Testis (tissue), 3 donors: ENCODE results near the gene PTGES3L. TPM values are rescaled to one million over a fixed set of nuclear protein-coding genes. Genes with fewer than 3 reads are reported as not detected.
A peak's percentile ranks its signal among the peaks of the same experiment; 100 is the strongest.

Experiments used
- DNase-seq: peaks from one replicate; pipeline ENCODE4 v3.0.0-alpha.2; 2019
- H3K27ac ChIP-seq, 2 donors: fragments of 200-600 bp; sonication (generic); one replicate each; pipeline ENCODE4 v1.5.1; 2019
- H3K27me3 ChIP-seq: fragments of 200-600 bp; sonication (generic); one replicate; pipeline ENCODE4 v1.5.1; 2019
- H3K36me3 ChIP-seq: fragments of 200-600 bp; sonication (generic); one replicate; pipeline ENCODE4 v1.5.1; 2017; ENCODE audit warnings: low read depth; ENCODE audit errors: missing control alignments
- H3K4me1 ChIP-seq: fragments of 200-600 bp; sonication (generic); one replicate; pipeline ENCODE4 v1.5.1; 2019
- H3K4me3 ChIP-seq, 2 donors: fragments of 200-600 bp; sonication (generic); one replicate each; pipeline ENCODE4 v1.5.1; 2017 to 2019
- H3K9me3 ChIP-seq: fragments of 200-600 bp; sonication (generic); one replicate; pipeline ENCODE4 v1.5.1; 2017
- POLR2A ChIP-seq: fragments of 450-650 bp; IDR thresholded peaks from one replicate; pipeline ENCODE4 v1.6.1; 2017; ENCODE audit warnings: antibody characterized with exemption, mild to moderate bottlenecking, moderate library complexity
- WGBS, 2 donors: methylation state at CpG; one replicate each; pipeline ENCODE4 v1.1.5; 2018; 5-methylcytosine and 5-hydroxymethylcytosine counted together
- intact Hi-C: fragments of 100-400 bp; cut with DNase I; formaldehyde crosslinking; loops from one replicate; pipeline ENCODE4 v1.15.1; 2023; ENCODE audit warnings: low total_unique reads
- polyA plus RNA-seq: library from polyadenylated mRNA; stranded (reverse); fragments of 350-450 nt; fragmentation: Illumina TruSeq; extraction: RNeasy Lipid Tissue Mini Kit (QIAGEN cat#74804); gene quantifications from one replicate; pipeline ENCODE4 v1.2.3, GENCODE V29; 2014; ENCODE audit warnings: low read depth, low replicate concordance; ENCODE audit not compliant: insufficient read depth
- total RNA-seq, 2 donors: library from RNA; depleted of rRNA; stranded (reverse); fragments of >200 nt; gene quantifications; one replicate each; pipeline ENCODE4 v1.2.3, GENCODE V29; 2016
- TF ChIP-seq, protein P1 (sequence below), 3 experiments: fragments of 450-650 bp in 2 of 3; fragments of 200-600 bp in 1 of 3; sonication (generic) in 1 of 3; IDR thresholded peaks; one replicate each; pipeline ENCODE4 v1.5.1; 2016 to 2019; ENCODE audit warnings: antibody characterized with exemption in 3 of 3, mild to moderate bottlenecking in 2 of 3, moderate library complexity in 1 of 3

The PTGES3L gene
- total and polyA plus RNA-seq, 3 donors from 2014 or later: 2.8 to 5.5 (median 5.2) TPM

DNA sequence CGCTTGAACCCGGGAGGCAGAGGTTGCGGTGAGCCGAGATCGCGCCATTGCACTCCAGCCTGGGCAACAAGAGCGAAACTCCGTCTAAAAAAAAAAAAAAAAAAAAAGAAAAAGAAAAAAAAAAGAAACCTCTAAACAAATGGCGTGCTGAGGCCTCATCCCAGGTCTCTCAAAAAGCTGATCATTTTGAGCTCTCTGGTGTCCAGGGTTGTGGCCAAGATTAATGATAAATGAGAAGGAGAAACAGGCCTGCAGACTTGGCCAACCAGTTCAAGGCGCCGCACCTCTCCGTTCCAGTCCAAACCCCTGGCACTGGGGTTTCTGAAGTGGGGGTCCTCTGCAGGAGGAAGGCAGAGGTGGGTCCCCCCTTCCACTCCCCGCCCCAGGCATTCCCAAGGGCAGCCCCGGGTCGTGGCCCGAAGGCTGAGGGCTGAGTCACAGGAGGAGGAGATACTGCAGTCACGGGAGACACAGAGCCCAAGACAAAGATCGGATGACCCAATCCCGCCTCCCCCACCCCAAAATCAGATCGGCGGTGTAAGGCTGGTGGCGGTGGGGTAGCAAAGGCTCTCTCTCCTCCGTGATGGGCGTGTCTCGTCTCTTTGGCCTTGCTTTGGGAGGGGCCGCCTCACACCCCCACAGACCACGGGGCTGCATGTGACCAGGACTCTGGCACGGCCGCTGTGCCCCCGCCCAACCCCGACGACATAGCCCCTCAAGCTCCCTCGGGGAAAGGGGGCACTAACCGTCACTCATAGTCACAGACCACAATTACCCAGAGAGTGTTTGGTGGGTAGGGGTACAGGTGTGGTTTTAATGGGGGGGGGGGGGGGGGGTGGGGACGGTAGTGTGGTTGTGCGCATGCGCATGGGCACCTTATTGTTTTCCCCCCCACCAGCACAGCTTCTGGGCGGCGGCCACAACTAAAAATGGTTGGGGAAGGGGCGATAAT, 41.2 kb upstream of the PTGES3L start:
- Histone ChIP-seq H3K4me3 (peak overlapping the region; percentile 95 to 98), H3K9me3 (no peaks in the 10 kb centered on the region), H3K36me3 (no peaks in the 10 kb centered on the region), H3K4me1 (peaks cover 28% of the 10 kb centered on the region), H3K27ac (peak overlapping the region; percentile 94 to 96), H3K27me3 (no peaks in the 10 kb centered on the region)
- 14 to 29% methylated on average over 20 to 39 of the region's 40 CpGs for WGBS, 2 donors
- DNase-seq: peak; percentile 90
- TF ChIP-seq, protein P1, sequence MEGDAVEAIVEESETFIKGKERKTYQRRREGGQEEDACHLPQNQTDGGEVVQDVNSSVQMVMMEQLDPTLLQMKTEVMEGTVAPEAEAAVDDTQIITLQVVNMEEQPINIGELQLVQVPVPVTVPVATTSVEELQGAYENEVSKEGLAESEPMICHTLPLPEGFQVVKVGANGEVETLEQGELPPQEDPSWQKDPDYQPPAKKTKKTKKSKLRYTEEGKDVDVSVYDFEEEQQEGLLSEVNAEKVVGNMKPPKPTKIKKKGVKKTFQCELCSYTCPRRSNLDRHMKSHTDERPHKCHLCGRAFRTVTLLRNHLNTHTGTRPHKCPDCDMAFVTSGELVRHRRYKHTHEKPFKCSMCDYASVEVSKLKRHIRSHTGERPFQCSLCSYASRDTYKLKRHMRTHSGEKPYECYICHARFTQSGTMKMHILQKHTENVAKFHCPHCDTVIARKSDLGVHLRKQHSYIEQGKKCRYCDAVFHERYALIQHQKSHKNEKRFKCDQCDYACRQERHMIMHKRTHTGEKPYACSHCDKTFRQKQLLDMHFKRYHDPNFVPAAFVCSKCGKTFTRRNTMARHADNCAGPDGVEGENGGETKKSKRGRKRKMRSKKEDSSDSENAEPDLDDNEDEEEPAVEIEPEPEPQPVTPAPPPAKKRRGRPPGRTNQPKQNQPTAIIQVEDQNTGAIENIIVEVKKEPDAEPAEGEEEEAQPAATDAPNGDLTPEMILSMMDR (IDR thresholded peaks at IDR 0.05): no peak
- no peak for TF ChIP-seq POLR2A
- intact Hi-C loops: no loop called here

DNA sequence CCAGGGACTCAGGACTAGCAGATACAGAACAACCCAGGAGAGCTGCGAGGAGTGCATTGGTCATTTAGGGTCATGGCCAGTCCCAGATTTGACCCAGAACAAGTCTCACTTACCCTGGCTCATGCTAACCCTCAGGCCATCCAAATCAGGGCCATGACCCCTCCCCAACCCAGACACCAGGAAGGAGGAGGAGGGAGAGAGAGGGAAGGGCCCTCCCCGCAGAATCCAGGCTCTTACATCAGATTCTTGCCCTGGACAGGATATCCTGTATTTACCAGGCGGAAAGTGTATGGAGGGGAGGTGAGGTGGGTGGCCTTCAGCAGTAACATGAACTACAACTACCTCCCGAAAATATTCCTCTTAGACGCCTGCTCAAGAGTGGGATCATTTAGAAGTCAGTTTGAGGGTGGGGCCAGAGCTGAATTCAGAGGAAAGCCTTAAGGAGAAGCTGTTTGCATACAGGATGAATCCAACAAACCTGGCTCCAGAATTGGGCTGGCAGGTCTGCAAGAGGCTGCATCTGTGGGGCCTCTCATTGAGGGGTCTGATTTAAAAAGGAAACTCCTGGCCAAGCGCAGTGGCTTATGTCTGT, 40.2 kb upstream of the PTGES3L start:
- Histone ChIP-seq H3K9me3 (no peaks in the 10 kb centered on the region), H3K27ac (peak overlapping the region; percentile 94 to 96), H3K4me1 (peaks cover 37% of the 10 kb centered on the region), H3K27me3 (no peaks in the 10 kb centered on the region), H3K36me3 (no peaks in the 10 kb centered on the region), H3K4me3 (peak overlapping the region in 1 of 2 donors; percentile 98)
- TF ChIP-seq, protein P1 (IDR thresholded peaks at IDR 0.05): no peak
- no peak for TF ChIP-seq POLR2A
- intact Hi-C loops: no loop called here
- no peak for DNase-seq
- 20 to 46% methylated on average over 5 to 6 of the region's 6 CpGs for WGBS, 2 donors

DNA sequence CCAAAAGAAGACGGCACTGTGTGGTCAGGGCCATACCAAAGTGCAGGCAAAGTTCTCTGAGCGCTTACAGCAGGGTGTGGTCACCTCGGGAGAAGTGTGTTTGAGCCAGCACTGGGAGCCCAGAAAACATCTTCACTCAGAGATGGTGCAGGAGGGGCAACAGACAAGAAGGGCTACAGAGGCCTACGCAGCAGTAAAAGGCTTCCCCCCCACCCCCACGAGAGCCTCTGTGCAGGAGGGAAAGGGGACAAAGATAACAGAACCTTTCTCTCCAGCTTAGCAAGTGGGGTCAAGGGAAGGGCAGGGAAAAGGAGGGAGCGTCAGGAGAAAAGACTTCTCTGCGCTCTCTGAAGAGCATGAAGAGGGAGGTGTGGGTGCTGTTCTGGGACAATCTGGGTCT, 39.5 kb upstream of the PTGES3L start:
- no peaks in the 10 kb centered on the region for H3K36me3 ChIP-seq
- WGBS, 2 donors: 19 to 26% methylated on average over 7 of the region's 7 CpGs
- H3K27ac ChIP-seq: peak overlapping the region in 1 of 2 donors; percentile 94
- H3K4me3 ChIP-seq: no peak overlapping the region
- TF ChIP-seq POLR2A: no peak
- TF ChIP-seq, protein P1 (IDR thresholded peaks at IDR 0.05): no peak
- H3K27me3 ChIP-seq: no peaks in the 10 kb centered on the region
- no peaks in the 10 kb centered on the region for H3K9me3 ChIP-seq
- intact Hi-C loops: no loop called here
- peaks cover 44% of the 10 kb centered on the region for H3K4me1 ChIP-seq
- DNase-seq: peak; percentile 65

DNA sequence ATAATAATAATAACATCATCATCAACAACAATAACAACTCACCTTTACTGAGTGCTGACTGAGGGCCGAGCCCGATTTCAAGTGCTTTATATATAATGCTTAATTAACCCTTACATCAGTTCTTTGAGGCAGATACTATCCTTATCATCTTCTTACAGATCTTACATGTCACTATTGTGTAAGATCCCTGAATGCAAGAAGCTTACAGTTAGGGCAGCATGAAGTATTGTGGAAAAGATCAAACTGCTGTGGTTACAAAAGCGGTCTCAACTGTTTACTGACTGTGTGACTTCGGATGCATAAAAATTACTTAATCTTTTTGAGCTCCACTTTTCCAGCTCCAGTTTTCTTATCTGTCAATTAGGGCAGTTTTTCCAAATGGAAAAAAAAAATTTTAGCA, 39.1 kb upstream of the PTGES3L start:
- Histone ChIP-seq H3K4me1 (peaks cover 49% of the 10 kb centered on the region), H3K4me3 (no peak overlapping the region), H3K36me3 (no peaks in the 10 kb centered on the region), H3K27me3 (no peaks in the 10 kb centered on the region), H3K27ac (peak overlapping the region in 1 of 2 donors; percentile 94), H3K9me3 (no peaks in the 10 kb centered on the region)
- DNase-seq: no peak
- no peak for TF ChIP-seq POLR2A
- TF ChIP-seq, protein P1 (IDR thresholded peaks at IDR 0.05): no peak
- WGBS, 2 donors: 47 to 71% methylated on average over 4 of the region's 4 CpGs
- intact Hi-C loops: no loop called here
